Lung (tissue), 12 donors: ENCODE measurements around the gene RER1. TPM values are rescaled to one million over a fixed set of nuclear protein-coding genes. Genes with fewer than 3 reads are reported as not detected.

Source experiments
- ATAC-seq: fragments of 200-7000 bp; cut with Tn5 transposase; one replicate; pipeline ENCODE4 v1.9.1; 2020; ENCODE audit warnings: moderate number of reproducible peaks; ENCODE audit not compliant: insufficient read depth, low FRiP score
- DNase-seq, 3 donors: peaks; one replicate each; pipeline ENCODE4 v3.0.0-alpha.2; 2013 to 2017
- H3K27ac ChIP-seq, 2 donors: one replicate each; pipeline ENCODE4 v1.5.1; 2013; ENCODE audit warnings: mild to moderate bottlenecking in 2 of 2, moderate library complexity in 2 of 2, control low read depth in 1 of 2, inconsistent platforms in 1 of 2, low read depth in 1 of 2, low read length in 1 of 2
- H3K27me3 ChIP-seq, 3 donors: one replicate each; pipeline ENCODE4 v1.5.1; 2013; ENCODE audit warnings: low read length in 2 of 3; ENCODE audit not compliant: control insufficient read depth in 3 of 3, insufficient read depth in 3 of 3
- H3K36me3 ChIP-seq, 4 donors: one replicate each; pipeline ENCODE4 v1.5.1; 2013; ENCODE audit warnings: low read length in 4 of 4, mild to moderate bottlenecking in 1 of 4, moderate library complexity in 1 of 4; ENCODE audit not compliant: control insufficient read depth in 4 of 4, insufficient read depth in 4 of 4
- H3K4me1 ChIP-seq, 5 donors: one replicate each; pipeline ENCODE4 v1.5.1; 2013; ENCODE audit warnings: low read length in 5 of 5, mild to moderate bottlenecking in 2 of 5, moderate library complexity in 1 of 5; ENCODE audit not compliant: control insufficient read depth in 5 of 5, insufficient read depth in 5 of 5
- H3K4me3 ChIP-seq: one replicate; pipeline ENCODE4 v1.5.1; 2013; ENCODE audit warnings: mild to moderate bottlenecking, control low read depth, moderate library complexity
- H3K9ac ChIP-seq, 2 donors: one replicate each; pipeline ENCODE4 v1.5.1; 2013; ENCODE audit warnings: low read length in 2 of 2, control low read depth in 1 of 2; ENCODE audit not compliant: insufficient read depth in 1 of 2
- H3K9me3 ChIP-seq, 4 donors: one replicate each; pipeline ENCODE4 v1.5.1; 2013; ENCODE audit warnings: low read length in 3 of 4, mild to moderate bottlenecking in 1 of 4, moderate library complexity in 1 of 4; ENCODE audit not compliant: control insufficient read depth in 4 of 4, insufficient read depth in 3 of 4
- CTCF ChIP-seq: IDR thresholded peaks from 2 replicates; pipeline ENCODE4 v1.5.1; 2012; ENCODE audit warnings: mild to moderate bottlenecking; ENCODE audit errors: control extremely low read depth, extremely low read depth
- WGBS, 2 donors: extraction: QIAGEN DNeasy Blood & Tissue Kit; methylation state at CpG; one replicate each; pipeline ENCODE4 v1.1.7; 2013; 5-methylcytosine and 5-hydroxymethylcytosine counted together
- polyA plus RNA-seq, 2 donors: library from polyadenylated mRNA; stranded (reverse); fragments of 200-250 nt; gene quantifications; one replicate each; pipeline ENCODE4 v1.2.1, GENCODE V29; 2013
- total RNA-seq, 2 donors: library from RNA; depleted of rRNA in 1 of 2; stranded (reverse); fragments of >200 nt in 1 of 2; gene quantifications; one replicate each; pipeline ENCODE4 v1.2.1, GENCODE V29; 2014 to 2021
- donor health status: control.
- donor health status: control.
- donor health status: Bipolar disorder and iron deficiency.
- donor health status: healthy.
- donor health status: DM: yes; HTN: yes; CAD: no.

Gene RER1
- total and polyA plus RNA-seq, 4 donors = 71.7 to 134 (median 87.9) TPM

GRCh38 chr1:2442661-2443060, 51.0 kb downstream of the RER1 start:
- TF ChIP-seq CTCF = no peak
- ATAC-seq = no peak
- no peak overlapping the region for H3K4me3 ChIP-seq
- H3K36me3 ChIP-seq = no peaks in the 10 kb centered on the region
- peaks cover 6 to 34% (median 27%) of the 10 kb centered on the region in 3 donors for H3K27me3 ChIP-seq
- no peak overlapping the region for H3K9ac ChIP-seq
- peaks cover 0 to 4% (median 0%) of the 10 kb centered on the region in 4 donors for H3K9me3 ChIP-seq
- no peak overlapping the region for H3K27ac ChIP-seq
- DNase-seq = peak; percentile 54 to 67 (median 57)
- WGBS, 2 donors = 56 to 73% methylated on average over 6 of the region's 6 CpGs
- H3K4me1 ChIP-seq = peaks cover 0 to 17% (median 0%) of the 10 kb centered on the region in 5 donors

- no peak overlapping the region for H3K27ac ChIP-seq
- H3K27me3 ChIP-seq = peaks cover 6 to 34% (median 26%) of the 10 kb centered on the region in 3 donors
- no peak overlapping the region for H3K4me3 ChIP-seq
- no peak overlapping the region for H3K9ac ChIP-seq
- peak; percentile 43 to 62 (median 58) for DNase-seq
- no peak for TF ChIP-seq CTCF
- no peak for ATAC-seq
- H3K9me3 ChIP-seq = peaks cover 0 to 4% (median 0%) of the 10 kb centered on the region in 4 donors
- H3K36me3 ChIP-seq = no peaks in the 10 kb centered on the region
- peaks cover 0 to 17% (median 0%) of the 10 kb centered on the region in 5 donors for H3K4me1 ChIP-seq
- 0 to 3% methylated on average over 41 to 107 of the region's 107 CpGs for WGBS, 2 donors
Observed at GRCh38 chr1:2443277-2444137, 51.9 kb downstream of the RER1 start.

- ATAC-seq (no peak), DNase-seq (no peak)
- WGBS, 2 donors = 40 to 52% methylated on average over 22 to 27 of the region's 27 CpGs
- Histone ChIP-seq H3K4me1 (peaks cover 0 to 17% (median 0%) of the 10 kb centered on the region in 5 donors), H3K27ac (no peak overlapping the region), H3K36me3 (no peaks in the 10 kb centered on the region), H3K4me3 (no peak overlapping the region), H3K9ac (no peak overlapping the region), H3K9me3 (peaks cover 0 to 4% (median 0%) of the 10 kb centered on the region in 4 donors), H3K27me3 (peaks cover 6 to 34% (median 30%) of the 10 kb centered on the region in 3 donors)
- TF ChIP-seq CTCF = no peak
Observed at GRCh38 chr1:2444138-2444591, 52.5 kb downstream of the RER1 start.
